Measurements from ENCODE around the gene RIOK3.

RIOK3 gene

DNA sequence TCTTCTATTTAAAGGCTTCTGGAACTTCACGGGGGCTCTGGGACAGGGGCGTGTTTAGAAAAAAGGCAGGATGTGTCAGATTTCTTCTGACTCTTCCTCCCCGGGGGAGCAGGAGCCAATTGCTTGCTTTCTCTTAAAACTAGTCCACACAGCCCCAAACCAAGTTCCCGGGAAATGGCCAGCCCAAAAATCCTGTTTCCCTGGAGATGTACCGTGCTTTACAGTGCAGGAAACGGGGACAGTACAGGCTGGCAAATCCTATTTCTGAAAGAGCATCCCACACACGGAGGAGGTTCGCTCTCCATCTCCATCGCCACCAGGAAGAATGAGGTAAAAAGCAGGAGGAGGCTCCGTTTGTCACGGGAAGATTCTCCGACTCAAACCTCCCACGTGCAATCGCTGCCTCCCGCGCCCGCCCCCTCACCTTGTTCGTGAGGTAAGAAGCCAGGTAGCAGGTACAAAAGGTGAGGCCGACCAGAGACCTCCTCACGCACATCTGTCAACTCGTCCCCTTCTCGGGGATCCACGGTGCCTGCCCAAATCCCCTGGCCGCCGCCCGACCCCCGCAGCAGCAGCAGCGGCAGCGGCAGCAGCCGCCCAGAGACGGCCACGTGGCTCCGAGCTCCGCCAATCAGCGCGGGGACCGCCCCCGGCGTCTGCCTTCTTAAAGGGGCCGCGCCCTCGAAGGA is 15.6 kb upstream of the RIOK3 start:
- TF ChIP-seq, protein P1, sequence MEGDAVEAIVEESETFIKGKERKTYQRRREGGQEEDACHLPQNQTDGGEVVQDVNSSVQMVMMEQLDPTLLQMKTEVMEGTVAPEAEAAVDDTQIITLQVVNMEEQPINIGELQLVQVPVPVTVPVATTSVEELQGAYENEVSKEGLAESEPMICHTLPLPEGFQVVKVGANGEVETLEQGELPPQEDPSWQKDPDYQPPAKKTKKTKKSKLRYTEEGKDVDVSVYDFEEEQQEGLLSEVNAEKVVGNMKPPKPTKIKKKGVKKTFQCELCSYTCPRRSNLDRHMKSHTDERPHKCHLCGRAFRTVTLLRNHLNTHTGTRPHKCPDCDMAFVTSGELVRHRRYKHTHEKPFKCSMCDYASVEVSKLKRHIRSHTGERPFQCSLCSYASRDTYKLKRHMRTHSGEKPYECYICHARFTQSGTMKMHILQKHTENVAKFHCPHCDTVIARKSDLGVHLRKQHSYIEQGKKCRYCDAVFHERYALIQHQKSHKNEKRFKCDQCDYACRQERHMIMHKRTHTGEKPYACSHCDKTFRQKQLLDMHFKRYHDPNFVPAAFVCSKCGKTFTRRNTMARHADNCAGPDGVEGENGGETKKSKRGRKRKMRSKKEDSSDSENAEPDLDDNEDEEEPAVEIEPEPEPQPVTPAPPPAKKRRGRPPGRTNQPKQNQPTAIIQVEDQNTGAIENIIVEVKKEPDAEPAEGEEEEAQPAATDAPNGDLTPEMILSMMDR (IDR thresholded peaks at IDR 0.05) = no peak
- peak; percentile 81 for DNase-seq (ENCODE audit: low spot score)
- Histone ChIP-seq H3K27ac (peak overlapping the region in 1 of 2 donors; percentile 72), H3K4me3 (peak overlapping the region; percentile 84)

DNA sequence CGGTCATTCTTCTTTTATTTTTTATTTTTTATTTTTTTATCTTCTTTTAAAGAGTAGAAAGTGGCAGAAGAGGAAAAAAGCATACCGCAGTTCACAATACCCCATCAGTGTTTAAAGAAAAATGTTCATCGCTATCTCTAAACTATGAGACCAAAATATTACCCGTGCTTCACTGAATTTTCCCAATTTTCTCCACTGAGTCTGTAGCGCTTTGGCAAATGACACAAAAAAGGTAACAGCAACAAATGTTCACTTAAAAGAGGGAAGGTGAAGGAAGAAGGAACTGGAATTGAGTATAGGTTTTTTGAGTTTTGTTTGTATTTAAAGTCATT is 15.1 kb upstream of the RIOK3 start:
- DNase-seq (ENCODE audit: low spot score) = no peak
- TF ChIP-seq, protein P1 (IDR thresholded peaks at IDR 0.05) = no peak
- peak overlapping the region; percentile 84 for H3K4me3 ChIP-seq
- H3K27ac ChIP-seq = no peak overlapping the region

DNA sequence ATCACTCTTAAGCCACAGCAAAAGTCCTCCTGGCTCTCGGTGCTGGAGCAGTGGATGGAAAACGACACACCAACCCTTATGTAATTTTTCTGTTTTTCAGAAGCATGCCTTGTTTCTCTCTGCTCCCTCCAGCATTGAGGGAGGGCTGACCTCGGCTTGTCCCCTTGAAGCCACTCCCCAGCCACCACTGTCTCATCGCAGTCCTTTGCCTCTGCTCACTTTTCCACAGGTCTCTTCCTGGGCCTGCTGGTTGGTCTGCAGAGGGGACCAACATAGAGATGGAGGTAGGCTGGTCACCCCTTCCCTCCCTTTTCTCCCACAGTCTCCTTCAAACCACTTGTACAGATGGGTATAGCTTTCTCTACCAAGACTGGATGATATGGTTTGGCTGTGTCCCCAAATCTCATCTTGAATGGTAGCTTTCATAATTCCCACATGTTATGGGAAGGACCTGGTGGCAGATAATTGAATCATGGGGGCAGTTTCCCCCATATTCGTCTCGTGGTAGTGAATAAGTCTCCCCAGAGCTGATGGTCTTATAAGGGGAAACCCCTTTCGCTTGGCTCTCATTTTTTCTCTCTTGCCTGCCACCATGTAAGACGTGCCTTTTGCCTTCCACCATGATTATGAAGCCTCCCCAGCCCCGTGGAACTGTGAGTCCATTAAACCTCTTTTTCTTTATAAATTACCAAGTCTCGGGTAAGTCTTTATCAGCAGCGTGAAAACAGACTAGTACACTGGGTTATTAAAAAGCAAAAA is 14.3 kb upstream of the RIOK3 start:
- Histone ChIP-seq H3K27ac (no peak overlapping the region), H3K4me3 (peak overlapping the region; percentile 84)
- TF ChIP-seq, protein P1 (IDR thresholded peaks at IDR 0.05) = no peak
- no peak for DNase-seq (ENCODE audit: low spot score)

DNA sequence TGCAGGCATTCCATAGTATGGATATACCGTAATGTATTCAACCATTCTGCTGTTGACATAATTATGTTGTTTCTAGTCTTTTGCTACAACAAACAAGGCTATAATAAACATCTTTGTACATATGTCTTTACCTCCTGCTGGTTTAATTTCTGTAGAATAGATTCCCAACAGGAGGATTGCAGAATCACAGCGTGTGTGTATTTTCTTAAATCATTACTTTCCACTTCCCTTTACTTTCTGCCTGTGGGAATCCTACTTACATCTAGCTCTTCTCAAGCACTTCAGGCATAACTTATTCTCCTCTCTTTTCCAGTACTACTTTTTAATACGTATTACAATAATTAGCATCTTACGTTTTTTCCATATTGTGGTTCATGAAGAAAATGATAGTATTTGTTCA is 13.0 kb upstream of the RIOK3 start:
- Histone ChIP-seq H3K4me3 (no peak overlapping the region), H3K27ac (no peak overlapping the region)
- no peak for DNase-seq (ENCODE audit: low spot score)
- TF ChIP-seq, protein P1 (IDR thresholded peaks at IDR 0.05) = no peak

DNA sequence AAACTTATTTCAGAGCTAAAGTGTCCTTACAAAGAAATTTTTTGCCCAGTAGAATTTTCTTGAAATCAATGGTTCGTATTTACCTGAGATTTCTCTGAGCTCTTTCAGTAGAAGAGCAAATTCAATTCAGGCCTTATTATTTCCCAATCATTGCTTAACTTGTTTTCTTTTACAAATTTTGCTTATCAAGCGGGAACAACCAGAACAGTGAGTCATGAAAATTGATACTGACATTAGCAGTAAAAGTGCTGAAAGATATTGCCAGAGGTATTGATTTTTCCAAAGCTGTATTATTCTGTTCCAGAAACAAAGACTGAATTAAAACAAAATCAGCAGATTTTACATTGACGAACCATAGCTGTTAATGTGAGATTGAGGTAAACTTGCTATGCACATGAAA is 10.1 kb upstream of the RIOK3 start:
- DNase-seq (ENCODE audit: low spot score) = no peak
- Histone ChIP-seq H3K27ac (no peak overlapping the region), H3K4me3 (no peak overlapping the region)
- TF ChIP-seq, protein P1 (IDR thresholded peaks at IDR 0.05) = no peak

DNA sequence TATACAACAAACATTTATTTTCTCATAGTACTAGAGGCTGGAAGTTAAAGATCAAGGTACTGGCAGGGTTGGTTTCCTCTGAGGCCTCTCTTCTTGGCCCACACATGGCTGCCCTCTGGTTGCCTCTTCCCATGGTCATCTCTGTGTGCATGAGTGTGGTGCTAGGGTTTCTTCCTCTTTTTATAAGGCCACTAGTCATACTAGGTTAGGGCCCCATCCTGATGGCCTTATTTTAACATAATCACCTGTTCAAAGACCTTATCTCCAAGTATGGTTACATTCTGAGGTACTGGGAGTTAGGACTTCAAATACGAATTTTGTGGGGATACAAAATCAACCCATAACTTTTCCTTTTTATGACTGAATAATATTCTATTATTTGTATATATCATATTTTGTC is 4.8 kb upstream of the RIOK3 start:
- no peak overlapping the region for H3K27ac ChIP-seq
- DNase-seq (ENCODE audit: low spot score) = no peak
- TF ChIP-seq, protein P1 (IDR thresholded peaks at IDR 0.05) = no peak
- H3K4me3 ChIP-seq = no peak overlapping the region

DNA sequence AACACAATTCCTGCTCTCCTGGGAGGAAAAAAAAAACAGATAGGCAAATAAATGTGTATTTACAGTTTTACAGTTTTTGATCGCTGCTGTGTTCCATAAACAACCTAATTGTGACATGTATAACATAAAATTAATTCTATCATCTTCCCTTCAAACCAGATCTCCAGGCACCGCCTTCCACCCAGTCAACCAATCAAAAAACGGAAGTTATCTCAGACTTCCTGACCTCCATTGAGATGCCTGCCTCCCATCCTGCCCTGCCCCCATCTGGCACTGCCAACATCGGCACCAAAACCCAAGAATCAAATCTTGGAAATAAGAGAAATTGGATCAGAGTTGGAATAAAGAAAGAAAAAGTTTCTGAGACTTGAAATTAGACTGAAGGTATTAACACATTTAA is 3.1 kb upstream of the RIOK3 start:
- TF ChIP-seq, protein P1 (IDR thresholded peaks at IDR 0.05) = no peak
- DNase-seq (ENCODE audit: low spot score) = no peak

More for the DNA sequence above, 3.1 kb upstream of the RIOK3 start:
- Histone ChIP-seq H3K27ac (no peak overlapping the region), H3K4me3 (no peak overlapping the region)

Data from coronary artery (tissue), 2 donors.